Mesothelial cell of epicardium (in vitro differentiated cells): ENCODE results near the gene NACC2. TPM values are rescaled to one million over a fixed set of nuclear protein-coding genes. Genes with fewer than 3 reads are reported as not detected.
A peak's percentile ranks its signal among the peaks of the same experiment; 100 is the strongest.
"Not testable (repeated sequence)": the region's sequence is repeated elsewhere in the genome, so short reads cannot be mapped to it uniquely, and the experiment has no call there.

Source experiments
- DNase-seq, 2 experiments: peaks; one replicate each; pipeline ENCODE4 v3.0.0; 2021; ENCODE audit warnings: low spot score in 2 of 2; ENCODE audit not compliant: unreplicated experiment in 2 of 2
- H3K27ac Mint-ChIP-seq: 2 replicates; pipeline ENCODE4 v1.8.0; 2021; ENCODE audit warnings: mixed read lengths
- H3K27me3 Mint-ChIP-seq: 2 replicates; pipeline ENCODE4 v1.8.0; 2021; ENCODE audit warnings: low read depth, mixed read lengths
- H3K36me3 Mint-ChIP-seq: 2 replicates; pipeline ENCODE4 v1.8.0; 2021; ENCODE audit warnings: mixed read lengths
- H3K4me1 Mint-ChIP-seq: 2 replicates; pipeline ENCODE4 v1.8.0; 2021; ENCODE audit warnings: mixed read lengths
- H3K4me3 Mint-ChIP-seq: 2 replicates; pipeline ENCODE4 v1.8.0; 2021; ENCODE audit warnings: mild to moderate bottlenecking, moderate library complexity, mixed read lengths
- H3K9me3 Mint-ChIP-seq: 2 replicates; pipeline ENCODE4 v1.8.0; 2021; ENCODE audit warnings: mixed read lengths
- CTCF ChIP-seq: fragments of 200-600 bp; sonication (generic); IDR thresholded peaks from one replicate; pipeline ENCODE4 v1.5.0; 2021; ENCODE audit warnings: antibody characterized with exemption; ENCODE audit not compliant: unreplicated experiment
- total RNA-seq: library from RNA; stranded (reverse); gene quantifications from 3 replicates; pipeline ENCODE4 v1.2.1, GENCODE V29; 2021

The NACC2 gene
- total RNA-seq, 1 donor from 2014 or later = 18.4 TPM

GRCh38 chr9:136107155-136107952, 12.3 kb upstream of the NACC2 start:
- no peak for TF ChIP-seq CTCF
- Mint-ChIP-seq H3K4me1 (peaks cover 36% of the 10 kb centered on the region), H3K9me3 (no peaks in the 10 kb centered on the region), H3K27ac (no peak overlapping the region), H3K27me3 (peaks cover 6% of the 10 kb centered on the region), H3K36me3 (no peaks in the 10 kb centered on the region), H3K4me3 (no peak overlapping the region)
- DNase-seq = no peak

- Mint-ChIP-seq H3K27ac (peak overlapping the region; percentile 44), H3K9me3 (no peaks in the 10 kb centered on the region), H3K4me3 (no peak overlapping the region), H3K27me3 (peaks cover 6% of the 10 kb centered on the region), H3K36me3 (no peaks in the 10 kb centered on the region), H3K4me1 (peaks cover 31% of the 10 kb centered on the region)
- TF ChIP-seq CTCF = no peak
- DNase-seq = no peak
Observed at GRCh38 chr9:136105398-136106135, 10.5 kb upstream of the NACC2 start.

GRCh38 chr9:136104916-136105315, 9.8 kb upstream of the NACC2 start:
- Mint-ChIP-seq H3K4me1 (peaks cover 26% of the 10 kb centered on the region), H3K27me3 (peaks cover 6% of the 10 kb centered on the region), H3K27ac (no peak overlapping the region), H3K36me3 (no peaks in the 10 kb centered on the region), H3K4me3 (no peak overlapping the region), H3K9me3 (no peaks in the 10 kb centered on the region)
- TF ChIP-seq CTCF = no peak
- no peak for DNase-seq

- DNase-seq = no peak
- no peaks in the 10 kb centered on the region for H3K9me3 Mint-ChIP-seq
- no peak overlapping the region for H3K4me3 Mint-ChIP-seq
- no peak overlapping the region for H3K27ac Mint-ChIP-seq
- TF ChIP-seq CTCF = no peak
- no peaks in the 10 kb centered on the region for H3K36me3 Mint-ChIP-seq
- peaks cover 6% of the 10 kb centered on the region for H3K27me3 Mint-ChIP-seq
- peaks cover 27% of the 10 kb centered on the region for H3K4me1 Mint-ChIP-seq
Observed at GRCh38 chr9:136104488-136104800, 9.4 kb upstream of the NACC2 start.

GRCh38 chr9:136103651-136104487, 8.8 kb upstream of the NACC2 start:
- Mint-ChIP-seq H3K36me3 (no peaks in the 10 kb centered on the region), H3K27ac (no peak overlapping the region), H3K27me3 (peaks cover 6% of the 10 kb centered on the region), H3K4me1 (peaks cover 28% of the 10 kb centered on the region), H3K9me3 (no peaks in the 10 kb centered on the region), H3K4me3 (no peak overlapping the region)
- no peak for TF ChIP-seq CTCF
- DNase-seq = no peak

GRCh38 chr9:136101615-136102074, 6.6 kb upstream of the NACC2 start:
- H3K4me3 Mint-ChIP-seq, H3K36me3 Mint-ChIP-seq, H3K9me3 Mint-ChIP-seq, H3K27me3 Mint-ChIP-seq, DNase-seq, H3K27ac Mint-ChIP-seq: not testable (repeated sequence)
- peaks cover 13% of the 10 kb centered on the region for H3K4me1 Mint-ChIP-seq
